B cell (primary cell): ENCODE measurements around the gene CROCC. TPM values are rescaled to one million over a fixed set of nuclear protein-coding genes. Genes with fewer than 3 reads are reported as not detected.
"Not testable (repeated sequence)": the region's sequence is repeated elsewhere in the genome, so short reads cannot be mapped to it uniquely, and the experiment has no call there.

Source experiments
- ATAC-seq: fragments of 200-7000 bp; cut with Tn5 transposase; one replicate; pipeline ENCODE4 v1.10.0; 2021; ENCODE audit warnings: low read depth, mild to moderate bottlenecking, moderate number of reproducible peaks, moderate library complexity
- CTCF ChIA-PET: fragments of 350-600 bp; sonication (Branson Sonifier 250); formaldehyde crosslinking; loops from one replicate; lab custom pipeline; 2021; ENCODE audit warnings: antibody characterized with exemption, inconsistent platforms; lab: Charles Lee
- POLR2A ChIA-PET: fragments of 350-600 bp; sonication (Branson Sonifier 250); formaldehyde crosslinking; loops from one replicate; lab custom pipeline; 2021; ENCODE audit warnings: antibody characterized with exemption; lab: Charles Lee
- DNase-seq: peaks from one replicate; pipeline ENCODE4 v3.0.0; 2013
- H2AFZ ChIP-seq: 2 replicates; pipeline ENCODE4 v1.6.1; 2012; ENCODE audit warnings: mild to moderate bottlenecking, low read depth, low read length; ENCODE audit not compliant: insufficient read depth, poor library complexity, severe bottlenecking
- H3K27ac ChIP-seq, 2 donors: 1 replicate in 1 of 2; 2 replicates in 1 of 2; pipeline ENCODE4 v1.5.1; 2012 to 2013; ENCODE audit warnings: low read length in 2 of 2, mild to moderate bottlenecking in 2 of 2, moderate library complexity in 1 of 2
- H3K27me3 ChIP-seq, 4 experiments: fragments of 200-600 bp in 1 of 4; sonication (generic) in 1 of 4; replicated peaks in 1 of 4; 1 replicate in 2 of 4; 2 replicates in 2 of 4; pipeline versions ENCODE4 v1.6.1 to v1.7.0; 2013 to 2016; ENCODE audit warnings: low read length in 3 of 4, mild to moderate bottlenecking in 2 of 4, mixed read lengths in 1 of 4, moderate library complexity in 1 of 4; ENCODE audit not compliant: insufficient read depth in 4 of 4, control insufficient read depth in 3 of 4; ENCODE audit errors: control extremely low read depth in 1 of 4
- H3K36me3 ChIP-seq, 2 experiments: replicated peaks in 1 of 2; 1 replicate in 1 of 2; 2 replicates in 1 of 2; pipeline versions ENCODE4 v1.6.1 to v1.7.1; 2013; ENCODE audit warnings: low read length in 1 of 2; ENCODE audit not compliant: insufficient read depth in 2 of 2, control insufficient read depth in 1 of 2; ENCODE audit errors: control extremely low read depth in 1 of 2, extremely low read depth in 1 of 2
- H3K4me1 ChIP-seq, 2 donors: fragments of 200-600 bp in 1 of 2; sonication (generic) in 1 of 2; 1 replicate in 1 of 2; 2 replicates in 1 of 2; pipeline versions ENCODE4 v1.5.1 to v1.6.1; 2013 to 2017; ENCODE audit warnings: low read length in 2 of 2; ENCODE audit not compliant: control insufficient read depth in 2 of 2, insufficient read depth in 2 of 2
- H3K4me2 ChIP-seq: replicated peaks from 2 replicates; pipeline ENCODE3; 2012; ENCODE audit warnings: mild to moderate bottlenecking, low read depth, low read length; ENCODE audit not compliant: poor library complexity, severe bottlenecking
- H3K4me3 ChIP-seq, 5 experiments: fragments of 200-600 bp in 1 of 5; sonication (generic) in 1 of 5; 1 replicate in 3 of 5; 2 replicates in 2 of 5; pipeline versions ENCODE4 v1.5.1 to v1.7.0; 2011 to 2016; ENCODE audit warnings: low read length in 4 of 5, mild to moderate bottlenecking in 4 of 5, low read depth in 2 of 5, control low read depth in 1 of 5, moderate library complexity in 1 of 5; ENCODE audit not compliant: insufficient read depth in 1 of 5; ENCODE audit errors: control extremely low read depth in 1 of 5, extremely low read depth in 1 of 5
- H3K79me2 ChIP-seq: fragments of 200-600 bp; sonication (generic); one replicate; pipeline ENCODE4 v1.6.0; 2016; ENCODE audit warnings: low read length; ENCODE audit not compliant: control insufficient read depth, insufficient read depth
- H3K9ac ChIP-seq: fragments of 200-600 bp; sonication (generic); 2 replicates; pipeline ENCODE4 v1.6.1; 2017; ENCODE audit warnings: mild to moderate bottlenecking, low read length, moderate library complexity
- H3K9me3 ChIP-seq, 3 donors: one replicate each; pipeline versions ENCODE4 v1.6.1 to v1.7.1; 2013; ENCODE audit warnings: low read length in 2 of 3; ENCODE audit not compliant: control insufficient read depth in 2 of 3, insufficient read depth in 1 of 3; ENCODE audit errors: control extremely low read depth in 1 of 3
- H4K20me1 ChIP-seq: 2 replicates; pipeline ENCODE4 v1.6.0; 2012; ENCODE audit warnings: mild to moderate bottlenecking, low read length; ENCODE audit not compliant: insufficient read depth, control insufficient read depth, poor library complexity, severe bottlenecking
- H3K27ac Mint-ChIP-seq: one replicate; pipeline ENCODE4 v1.8.0; 2021; ENCODE audit warnings: mixed read lengths
- H3K27me3 Mint-ChIP-seq: one replicate; pipeline ENCODE4 v1.8.0; 2021; ENCODE audit warnings: mixed read lengths
- H3K4me1 Mint-ChIP-seq: one replicate; pipeline ENCODE4 v1.8.0; 2021; ENCODE audit warnings: mixed read lengths
- H3K4me3 Mint-ChIP-seq: one replicate; pipeline ENCODE4 v1.8.0; 2021; ENCODE audit warnings: mixed read lengths
- H3K9me3 Mint-ChIP-seq: one replicate; pipeline ENCODE4 v1.8.0; 2022; ENCODE audit warnings: mixed read lengths; ENCODE audit not compliant: insufficient read depth
- EZH2 ChIP-seq: IDR thresholded peaks from 2 replicates; pipeline ENCODE4 v1.6.1; 2012; ENCODE audit warnings: borderline replicate concordance, low read depth, mild to moderate bottlenecking, moderate library complexity, low read length; ENCODE audit not compliant: insufficient read depth, poor library complexity, severe bottlenecking
- WGBS: methylation state at CpG from one replicate; pipeline ENCODE4 v1.1.5; 2013; ENCODE audit warnings: missing lambda C conversion rate; ENCODE audit not compliant: insufficient coverage; 5-methylcytosine and 5-hydroxymethylcytosine counted together
- intact Hi-C: fragments of 100-400 bp; cut with micrococcal nuclease; formaldehyde crosslinking; loops from one replicate; pipeline ENCODE4 v1.10.0; 2022
- polyA plus RNA-seq: library from polyadenylated mRNA; depleted of rRNA; stranded (reverse); fragments of >200 nt; gene quantifications from 2 replicates; pipeline ENCODE4 v1.2.3, GENCODE V29; 2012
- total RNA-seq, 2 donors: library from RNA; stranded (reverse); fragments of 120-200 nt in 1 of 2; gene quantifications; 1 replicate in 1 of 2; 2 replicates in 1 of 2; pipeline versions ENCODE4 v1.2.3 to v1.2.4, GENCODE V29; 2013 to 2022
- TF ChIP-seq, protein P1 (sequence below): fragments of 200-600 bp; IDR thresholded peaks from one replicate; pipeline ENCODE4 v1.8.0; 2022; ENCODE audit warnings: antibody characterized with exemption, mild to moderate bottlenecking

The CROCC gene
- total and polyA plus RNA-seq, 2 donors (not counting 1 experiment from before 2014, with no cell fraction given), result 66.2 to 120 TPM

DNA sequence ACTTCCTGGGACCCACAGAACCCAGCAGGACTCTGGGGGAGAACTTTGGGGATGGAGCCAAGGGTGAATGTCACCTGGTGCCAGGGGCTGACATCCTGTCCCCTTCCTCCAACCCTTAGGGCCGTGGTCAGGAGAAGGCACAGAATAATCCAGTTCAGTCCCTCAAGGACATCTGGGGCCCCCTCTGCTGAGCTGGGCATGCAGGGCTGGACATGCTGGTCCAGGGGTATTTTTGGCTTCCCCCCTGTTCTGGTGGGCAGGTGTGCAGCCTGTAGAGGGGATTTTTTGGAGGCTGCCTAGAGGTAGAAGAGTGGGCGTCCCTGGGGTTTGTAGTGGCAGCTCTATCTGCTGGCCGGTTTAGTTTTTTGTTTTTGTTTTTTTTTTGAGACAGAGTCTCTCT is 3.4 kb upstream of the CROCC start:
- Mint-ChIP-seq H3K27ac (no peak overlapping the region), H3K4me1 (peaks cover 26% of the 10 kb centered on the region), H3K9me3 (no peaks in the 10 kb centered on the region), H3K4me3 (no peak overlapping the region), H3K27me3 (no peaks in the 10 kb centered on the region)
- peaks cover 20 to 21% of the 10 kb centered on the region in 2 donors for H3K4me1 ChIP-seq
- peaks cover 0 to 8% (median 0%) of the 10 kb centered on the region in 3 donors for H3K9me3 ChIP-seq
- DNase-seq, result no peak
- H3K27me3 ChIP-seq, result no peaks in the 10 kb centered on the region
- H3K4me2 ChIP-seq, result no peak overlapping the region
- ChIA-PET CTCF (interaction anchor here (0.6 kb wide), 1 partner anchor 277 kb away, joined by 3 read pairs; no protein-coding TSS in a partner anchor), POLR2A (interaction anchor here (0.7 kb wide), 1 partner anchor 682 kb away, joined by 5 read pairs; the partner anchor contains the start of gene CPLANE2)
- no peaks in the 10 kb centered on the region for H3K36me3 ChIP-seq
- peaks cover 8% of the 10 kb centered on the region for H4K20me1 ChIP-seq
- no peak overlapping the region for H3K27ac ChIP-seq
- ATAC-seq, result no peak
- TF ChIP-seq EZH2, result no peak
- TF ChIP-seq, protein P1, sequence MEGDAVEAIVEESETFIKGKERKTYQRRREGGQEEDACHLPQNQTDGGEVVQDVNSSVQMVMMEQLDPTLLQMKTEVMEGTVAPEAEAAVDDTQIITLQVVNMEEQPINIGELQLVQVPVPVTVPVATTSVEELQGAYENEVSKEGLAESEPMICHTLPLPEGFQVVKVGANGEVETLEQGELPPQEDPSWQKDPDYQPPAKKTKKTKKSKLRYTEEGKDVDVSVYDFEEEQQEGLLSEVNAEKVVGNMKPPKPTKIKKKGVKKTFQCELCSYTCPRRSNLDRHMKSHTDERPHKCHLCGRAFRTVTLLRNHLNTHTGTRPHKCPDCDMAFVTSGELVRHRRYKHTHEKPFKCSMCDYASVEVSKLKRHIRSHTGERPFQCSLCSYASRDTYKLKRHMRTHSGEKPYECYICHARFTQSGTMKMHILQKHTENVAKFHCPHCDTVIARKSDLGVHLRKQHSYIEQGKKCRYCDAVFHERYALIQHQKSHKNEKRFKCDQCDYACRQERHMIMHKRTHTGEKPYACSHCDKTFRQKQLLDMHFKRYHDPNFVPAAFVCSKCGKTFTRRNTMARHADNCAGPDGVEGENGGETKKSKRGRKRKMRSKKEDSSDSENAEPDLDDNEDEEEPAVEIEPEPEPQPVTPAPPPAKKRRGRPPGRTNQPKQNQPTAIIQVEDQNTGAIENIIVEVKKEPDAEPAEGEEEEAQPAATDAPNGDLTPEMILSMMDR, result no peak
- intact Hi-C loops, result no loop called here
- no peak overlapping the region for H3K9ac ChIP-seq
- H3K4me3 ChIP-seq, result no peak overlapping the region
- H3K79me2 ChIP-seq, result peaks cover 16% of the 10 kb centered on the region
- H2AFZ ChIP-seq, result no peak overlapping the region
- WGBS, result 88% methylated on average over 1 of the region's 3 CpGs

DNA sequence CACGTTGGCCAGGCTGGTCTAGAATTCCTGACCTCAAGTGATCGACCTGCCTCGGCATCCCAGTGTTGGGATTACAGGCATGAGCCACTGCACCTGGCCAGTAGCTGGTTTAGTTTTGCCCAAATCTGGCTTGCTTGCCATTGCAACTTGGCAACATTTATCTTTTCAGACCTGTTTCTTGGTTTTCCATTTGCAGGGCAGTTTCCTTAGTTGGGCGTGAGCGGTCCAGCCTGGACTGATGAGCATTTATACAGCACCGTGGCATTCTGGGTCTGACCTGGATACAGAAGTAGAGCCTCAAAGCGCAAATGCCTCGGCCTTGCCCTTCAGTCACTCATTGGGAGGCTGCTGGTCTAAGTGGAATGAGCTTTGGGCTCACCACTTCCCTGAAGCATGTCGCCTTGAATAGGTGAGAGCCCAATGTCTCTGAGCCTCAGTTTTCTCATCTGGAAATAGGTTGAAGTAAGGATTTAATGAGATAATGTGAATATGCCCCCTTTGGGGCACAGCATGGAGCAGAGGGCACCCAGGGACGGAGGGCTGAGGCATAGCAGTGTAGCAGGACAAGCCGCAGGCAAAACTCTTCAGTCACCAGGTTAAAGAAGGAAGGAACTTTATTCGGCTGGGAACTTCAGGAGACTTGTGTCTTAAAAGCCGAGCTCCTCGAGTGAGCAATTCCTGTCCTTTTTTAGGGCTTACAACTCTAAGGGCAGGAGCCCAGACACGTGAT is 2.6 kb upstream of the CROCC start:
- H2AFZ ChIP-seq, H3K9me3 ChIP-seq, H3K27me3 ChIP-seq, intact Hi-C loops, H3K4me2 ChIP-seq, H3K4me3 ChIP-seq, ATAC-seq, H3K27me3 Mint-ChIP-seq, H4K20me1 ChIP-seq, H3K27ac ChIP-seq, CTCF ChIA-PET, H3K36me3 ChIP-seq, H3K9me3 Mint-ChIP-seq, POLR2A ChIA-PET, H3K4me3 Mint-ChIP-seq, H3K27ac Mint-ChIP-seq, H3K9ac ChIP-seq, DNase-seq: not testable (repeated sequence)
- WGBS, result 91% methylated on average over 15 of the region's 15 CpGs
- H3K4me1 ChIP-seq, result peaks cover 17% of the 10 kb centered on the region in 2 donors
- peaks cover 23% of the 10 kb centered on the region for H3K4me1 Mint-ChIP-seq
- H3K79me2 ChIP-seq, result peaks cover 20% of the 10 kb centered on the region
